Measurements from ENCODE around the gene WDR81. TPM values are rescaled to one million over a fixed set of nuclear protein-coding genes. Genes with fewer than 3 reads are reported as not detected.
"Not testable (repeated sequence)": the region's sequence is repeated elsewhere in the genome, so short reads cannot be mapped to it uniquely, and the experiment has no call there.

WDR81 gene
- total and polyA plus RNA-seq, 10 of the 15 experiments (the other 5 are each of a cell fraction or from before 2014, with no cell fraction given), result 0.13 to 22.4 (median 7.3) TPM; not detected in 1

DNA sequence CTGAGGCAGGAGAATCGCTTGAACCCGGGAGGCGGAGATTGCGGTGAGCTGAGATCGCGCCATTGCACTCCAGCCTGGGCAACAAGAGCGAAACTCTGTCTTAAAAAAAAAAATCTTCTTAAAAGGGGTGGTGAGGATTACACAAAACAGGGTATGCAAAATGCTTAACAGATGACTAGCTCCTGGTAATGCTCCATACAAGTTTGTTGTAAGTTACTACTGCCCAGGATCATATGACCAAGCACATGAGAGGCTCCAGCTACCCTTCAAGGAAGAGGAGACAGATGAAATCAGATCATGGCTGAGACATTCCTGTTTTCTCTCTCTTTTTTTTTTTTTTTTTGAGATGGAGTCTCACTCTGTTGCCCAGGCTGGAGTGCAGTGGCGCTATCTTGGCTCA, 2.5 kb upstream of the WDR81 start:
- not testable (repeated sequence) for H3K9me3 ChIP-seq (replicated peaks; ENCODE audit: control insufficient read depth, insufficient read depth, low read length)

More for the DNA sequence above, 2.5 kb upstream of the WDR81 start:
- POLR2A ChIA-PET, result interaction anchor here (0.6 to 5.1 kb wide), 11 partner anchors 14 to 338 kb away, joined by 3 to 16 read pairs (median 4); no protein-coding TSS in a partner anchor
- Histone ChIP-seq H2AFZ (ENCODE audit: control insufficient read depth, low read depth, low read length) (peak overlapping the region; percentile 19; the same call in 1 of the 2 replicates), H3K4me1 (ENCODE audit: control insufficient read depth, insufficient read depth, low read length) (peaks cover 28% of the 10 kb centered on the region), H3K79me2 (ENCODE audit: control insufficient read depth, insufficient read depth, low read length) (peaks cover 21% of the 10 kb centered on the region), H3K4me2 (ENCODE audit: control insufficient read depth, insufficient read depth) (peak overlapping the region; percentile 72), H3K9ac (ENCODE audit: control insufficient read depth, insufficient read depth, low read length) (peak overlapping the region; percentile 21; the same call in 1 of the 2 replicates), H3K27ac (ENCODE audit: control insufficient read depth, insufficient read depth) (peak overlapping the region; percentile 96)
- intact Hi-C loops (cut with micrococcal nuclease; ENCODE audit: unreplicated experiment), result loop anchor here (5.0 kb wide), 1 partner anchor 320 kb away; the partner anchor contains the start of gene OVCA2
- ATAC-seq, result peak; percentile 41
- WGBS (ENCODE audit: insufficient coverage, insufficient replicate concordance, low lambda C conversion rate, missing lambda C conversion rate), result 1% methylated on average over 7 of the region's 8 CpGs
- RAD21 ChIA-PET (ENCODE audit: unreplicated experiment), result interaction anchor here (0.7 to 5.7 kb wide), 16 partner anchors 10 to 245 kb away, joined by 3 to 80 read pairs (median 5); partner anchors contain the start of genes RILP, RPA1 and SMYD4
- TF ChIP-seq RAD51 (IDR thresholded peaks at IDR 0.05) (peak; percentile 84), ATF7 (IDR thresholded peaks at IDR 0.05; ENCODE audit: low read depth) (peak; percentile 32; the same call in 1 of the 2 replicates)
- TF ChIP-seq, protein P1, sequence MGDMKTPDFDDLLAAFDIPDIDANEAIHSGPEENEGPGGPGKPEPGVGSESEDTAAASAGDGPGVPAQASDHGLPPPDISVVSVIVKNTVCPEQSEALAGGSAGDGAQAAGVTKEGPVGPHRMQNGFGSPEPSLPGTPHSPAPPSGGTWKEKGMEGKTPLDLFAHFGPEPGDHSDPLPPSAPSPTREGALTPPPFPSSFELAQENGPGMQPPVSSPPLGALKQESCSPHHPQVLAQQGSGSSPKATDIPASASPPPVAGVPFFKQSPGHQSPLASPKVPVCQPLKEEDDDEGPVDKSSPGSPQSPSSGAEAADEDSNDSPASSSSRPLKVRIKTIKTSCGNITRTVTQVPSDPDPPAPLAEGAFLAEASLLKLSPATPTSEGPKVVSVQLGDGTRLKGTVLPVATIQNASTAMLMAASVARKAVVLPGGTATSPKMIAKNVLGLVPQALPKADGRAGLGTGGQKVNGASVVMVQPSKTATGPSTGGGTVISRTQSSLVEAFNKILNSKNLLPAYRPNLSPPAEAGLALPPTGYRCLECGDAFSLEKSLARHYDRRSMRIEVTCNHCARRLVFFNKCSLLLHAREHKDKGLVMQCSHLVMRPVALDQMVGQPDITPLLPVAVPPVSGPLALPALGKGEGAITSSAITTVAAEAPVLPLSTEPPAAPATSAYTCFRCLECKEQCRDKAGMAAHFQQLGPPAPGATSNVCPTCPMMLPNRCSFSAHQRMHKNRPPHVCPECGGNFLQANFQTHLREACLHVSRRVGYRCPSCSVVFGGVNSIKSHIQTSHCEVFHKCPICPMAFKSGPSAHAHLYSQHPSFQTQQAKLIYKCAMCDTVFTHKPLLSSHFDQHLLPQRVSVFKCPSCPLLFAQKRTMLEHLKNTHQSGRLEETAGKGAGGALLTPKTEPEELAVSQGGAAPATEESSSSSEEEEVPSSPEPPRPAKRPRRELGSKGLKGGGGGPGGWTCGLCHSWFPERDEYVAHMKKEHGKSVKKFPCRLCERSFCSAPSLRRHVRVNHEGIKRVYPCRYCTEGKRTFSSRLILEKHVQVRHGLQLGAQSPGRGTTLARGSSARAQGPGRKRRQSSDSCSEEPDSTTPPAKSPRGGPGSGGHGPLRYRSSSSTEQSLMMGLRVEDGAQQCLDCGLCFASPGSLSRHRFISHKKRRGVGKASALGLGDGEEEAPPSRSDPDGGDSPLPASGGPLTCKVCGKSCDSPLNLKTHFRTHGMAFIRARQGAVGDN (IDR thresholded peaks at IDR 0.05), result peak; percentile 32; the same call in 1 of the 2 replicates
- TF ChIP-seq, protein P2, sequence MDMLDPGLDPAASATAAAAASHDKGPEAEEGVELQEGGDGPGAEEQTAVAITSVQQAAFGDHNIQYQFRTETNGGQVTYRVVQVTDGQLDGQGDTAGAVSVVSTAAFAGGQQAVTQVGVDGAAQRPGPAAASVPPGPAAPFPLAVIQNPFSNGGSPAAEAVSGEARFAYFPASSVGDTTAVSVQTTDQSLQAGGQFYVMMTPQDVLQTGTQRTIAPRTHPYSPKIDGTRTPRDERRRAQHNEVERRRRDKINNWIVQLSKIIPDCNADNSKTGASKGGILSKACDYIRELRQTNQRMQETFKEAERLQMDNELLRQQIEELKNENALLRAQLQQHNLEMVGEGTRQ (IDR thresholded peaks at IDR 0.05; ENCODE audit: borderline replicate concordance, low read depth, low read length), result peak; percentile 4; the same call in 1 of the 2 replicates
- H3K4me3 ChIP-seq; BruUV-seq (replicated peaks); FAIRE-seq; DNase-seq (ENCODE audit: low read depth, low spot score); H3K27me3 ChIP-seq (replicated peaks in 1 of 2; ENCODE audit: control insufficient read depth in 2 of 2, insufficient read depth in 2 of 2, low read length in 1 of 2); H3K36me3 ChIP-seq (ENCODE audit: control insufficient read depth in 2 of 2, insufficient read depth in 2 of 2, low read length in 1 of 2); H4K20me1 ChIP-seq (ENCODE audit: control insufficient read depth, insufficient read depth): not testable (repeated sequence)
- CTCF ChIA-PET, result interaction anchor here (0.6 to 11.0 kb wide), 38 partner anchors 9 to 560 kb away, joined by 3 to 232 read pairs (median 4); partner anchors contain the start of genes DPH1 and RILP
- SMC1A ChIA-PET (ENCODE audit: uncharacterized antibody, unreplicated experiment), result interaction anchor here (1.0 to 8.4 kb wide), 21 partner anchors 9 to 561 kb away, joined by 3 to 88 read pairs (median 4); no protein-coding TSS in a partner anchor
- in situ Hi-C loops (cut with MboI), result loop anchor here (5.0 kb wide), 1 partner anchor 110 kb away; the partner anchor contains the start of gene RPA1

Data from GM12878 (cell line).